DOHH2 (cell line): Measurements from ENCODE around the gene IPO11.
"Not testable (repeated sequence)": the region's sequence is repeated elsewhere in the genome, so short reads cannot be mapped to it uniquely, and the experiment has no call there.

ENCODE experiments used
- H3F3A ChIP-seq: fragments of 200-600 bp; sonication (generic), shearing (Covaris generic); 2 replicates; pipeline ENCODE4 v1.6.0; 2016; ENCODE audit warnings: antibody characterized with exemption, mild to moderate bottlenecking; ENCODE audit not compliant: control insufficient read depth, insufficient read depth
- H3K27ac ChIP-seq: fragments of 200-600 bp; sonication (generic); 2 replicates; pipeline ENCODE4 v1.5.1; 2014; ENCODE audit warnings: low read depth, mild to moderate bottlenecking, low read length, moderate library complexity
- H3K27me3 ChIP-seq: fragments of 200-600 bp; sonication (generic); 2 replicates; pipeline ENCODE4 v1.6.1; 2014; ENCODE audit warnings: mild to moderate bottlenecking, low read length, mixed read lengths; ENCODE audit not compliant: control insufficient read depth
- H3K36me3 ChIP-seq: fragments of 200-600 bp; sonication (generic); 2 replicates; pipeline ENCODE4 v1.6.1; 2014; ENCODE audit warnings: mild to moderate bottlenecking, low read length, moderate library complexity, mixed read lengths; ENCODE audit not compliant: control insufficient read depth
- H3K4me1 ChIP-seq: fragments of 200-600 bp; sonication (generic); 2 replicates; pipeline ENCODE4 v1.6.1; 2014; ENCODE audit warnings: mild to moderate bottlenecking, low read length, mixed read lengths; ENCODE audit not compliant: control insufficient read depth
- H3K4me2 ChIP-seq: fragments of 200-600 bp; sonication (generic); 2 replicates; pipeline ENCODE4 v1.6.0; 2014; ENCODE audit warnings: mild to moderate bottlenecking, low read length, moderate library complexity
- H3K4me3 ChIP-seq: fragments of 200-600 bp; sonication (generic); 2 replicates; pipeline ENCODE4 v1.5.1; 2014; ENCODE audit warnings: mild to moderate bottlenecking, low read length, mixed read lengths
- H3K79me2 ChIP-seq: fragments of 200-600 bp; sonication (generic); 2 replicates; pipeline ENCODE4 v1.6.1; 2014; ENCODE audit warnings: mild to moderate bottlenecking, low read length, mixed read lengths; ENCODE audit not compliant: control insufficient read depth
- H3K9me2 ChIP-seq: fragments of 200-600 bp; sonication (generic); replicated peaks from 2 replicates; pipeline ENCODE4 v1.6.1; 2014; ENCODE audit warnings: mild to moderate bottlenecking, low read length, mixed read lengths; ENCODE audit not compliant: control insufficient read depth
- H3K9me3 ChIP-seq: fragments of 200-600 bp; sonication (generic); 2 replicates; pipeline ENCODE4 v1.6.1; 2014; ENCODE audit warnings: antibody characterized with exemption, low read length, mixed read lengths; ENCODE audit not compliant: control insufficient read depth, insufficient read depth
- H4K20me1 ChIP-seq: fragments of 200-600 bp; sonication (generic); 2 replicates; pipeline ENCODE4 v1.6.0; 2014; ENCODE audit warnings: low read depth, mild to moderate bottlenecking, antibody characterized with exemption, low read length, moderate library complexity; ENCODE audit not compliant: control insufficient read depth, insufficient read depth
- CTCF ChIP-seq: fragments of 200-600 bp; sonication (generic); IDR thresholded peaks from one replicate; pipeline ENCODE4 v1.5.1; 2014; ENCODE audit warnings: antibody characterized with exemption, mild to moderate bottlenecking, low read depth, low read length; ENCODE audit not compliant: poor library complexity, severe bottlenecking
- EZH2phosphoT487 ChIP-seq: fragments of 200-600 bp; sonication (generic); IDR thresholded peaks from 2 replicates; pipeline ENCODE4 v1.6.1; 2017; ENCODE audit warnings: borderline replicate concordance, mild to moderate bottlenecking, antibody characterized with exemption, low read length, moderate library complexity, mixed read lengths

The IPO11 gene

DNA sequence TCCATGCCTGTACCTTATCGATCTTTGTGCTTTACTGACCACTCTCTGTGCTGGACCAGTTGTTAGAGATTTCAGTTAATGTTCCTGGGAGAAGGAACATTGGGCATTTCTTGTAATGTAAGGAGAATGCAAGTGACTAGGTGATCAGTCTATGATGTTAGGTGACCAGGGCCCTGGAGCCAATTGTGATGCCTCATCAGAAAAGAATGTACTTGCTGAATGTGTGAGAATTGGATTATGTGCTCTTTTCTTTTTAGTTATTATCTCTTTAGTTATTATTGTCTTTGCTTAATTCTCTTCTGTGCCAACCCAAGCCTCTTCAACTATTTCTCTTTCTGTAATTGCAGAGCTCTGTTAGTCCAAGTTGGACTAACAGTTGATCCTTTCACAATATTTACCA lies 258.9 kb downstream of the IPO11 start:
- TF ChIP-seq CTCF (no peak), EZH2phosphoT487 (no peak)
- Histone ChIP-seq H4K20me1 (no peaks in the 10 kb centered on the region), H3K36me3 (no peaks in the 10 kb centered on the region), H3K4me2 (no peak overlapping the region), H3F3A (no peaks in the 10 kb centered on the region), H3K4me3 (no peak overlapping the region), H3K27ac (no peak overlapping the region), H3K9me2 (no peaks in the 10 kb centered on the region), H3K9me3 (no peaks in the 10 kb centered on the region), H3K4me1 (no peaks in the 10 kb centered on the region), H3K27me3 (no peaks in the 10 kb centered on the region), H3K79me2 (no peaks in the 10 kb centered on the region)

DNA sequence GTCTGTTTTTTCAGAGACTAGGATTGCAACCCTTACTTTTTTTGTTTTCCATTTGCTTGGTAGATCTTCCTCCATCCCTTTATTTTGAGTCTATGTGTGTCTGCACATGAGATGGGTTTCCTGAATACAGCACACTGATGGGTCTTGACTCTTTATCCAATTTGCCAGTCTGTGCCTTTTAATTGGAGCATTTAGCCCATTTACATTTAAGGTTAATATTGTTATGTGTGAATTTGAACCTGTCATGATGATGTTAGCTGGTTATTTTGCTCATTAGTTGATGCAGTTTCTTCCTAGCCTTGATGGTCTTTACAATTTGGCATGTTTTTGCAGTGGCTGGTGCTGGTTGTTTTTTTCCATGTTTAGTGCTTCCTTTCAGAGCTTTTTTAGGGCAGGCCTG lies 264.0 kb downstream of the IPO11 start:
- H3K79me2 ChIP-seq, H3K9me2 ChIP-seq, H3K9me3 ChIP-seq, H3K4me3 ChIP-seq, H3F3A ChIP-seq, H4K20me1 ChIP-seq, H3K27ac ChIP-seq, H3K36me3 ChIP-seq, H3K4me2 ChIP-seq, H3K27me3 ChIP-seq, H3K4me1 ChIP-seq: not testable (repeated sequence)
